HL-60 (cell line): ENCODE measurements around the gene MEIOSIN.

Experiments
- DNase-seq, 2 experiments: peaks; one replicate each; pipeline ENCODE4 v3.0.0-alpha.2; 2010 to 2020; ENCODE audit warnings: low read depth in 1 of 2, low spot score in 1 of 2
- H3K27ac ChIP-seq: fragments of 250-450 bp; sonication (Bioruptor Pico); replicated peaks from 2 replicates; pipeline ENCODE4 v1.5.1; 2020; ENCODE audit warnings: mild to moderate bottlenecking, moderate library complexity
- H3K27me3 ChIP-seq: fragments of 250-450 bp; sonication (Bioruptor Pico); 2 replicates; pipeline ENCODE4 v1.5.1; 2021; ENCODE audit warnings: mild to moderate bottlenecking, moderate library complexity; ENCODE audit not compliant: insufficient read depth, poor library complexity, severe bottlenecking
- H3K4me3 ChIP-seq: replicated peaks from 2 replicates; pipeline ENCODE4 v1.5.1; 2011; ENCODE audit warnings: mild to moderate bottlenecking, control low read depth, low read length; ENCODE audit not compliant: insufficient read depth
- GABPA ChIP-seq: IDR thresholded peaks from 2 replicates; pipeline ENCODE4 v1.6.1; 2012; ENCODE audit warnings: low read depth
- POLR2AphosphoS5 ChIP-seq: IDR thresholded peaks from 2 replicates; pipeline ENCODE4 v1.6.1; 2012; ENCODE audit warnings: low read depth
- SPI1 ChIP-seq: IDR thresholded peaks from 2 replicates; pipeline ENCODE4 v1.6.1; 2012; ENCODE audit warnings: low read depth, mild to moderate bottlenecking, borderline replicate concordance
- TF ChIP-seq, protein P1 (sequence below): IDR thresholded peaks from one replicate; pipeline ENCODE4 v1.5.1; 2011; ENCODE audit warnings: low read length, control low read depth, inconsistent platforms; ENCODE audit not compliant: insufficient read depth
- TF ChIP-seq, protein P2 (sequence below): IDR thresholded peaks from 2 replicates; pipeline ENCODE4 v1.6.1; 2012; ENCODE audit warnings: low read depth; ENCODE audit not compliant: insufficient replicate concordance

The MEIOSIN gene

DNA sequence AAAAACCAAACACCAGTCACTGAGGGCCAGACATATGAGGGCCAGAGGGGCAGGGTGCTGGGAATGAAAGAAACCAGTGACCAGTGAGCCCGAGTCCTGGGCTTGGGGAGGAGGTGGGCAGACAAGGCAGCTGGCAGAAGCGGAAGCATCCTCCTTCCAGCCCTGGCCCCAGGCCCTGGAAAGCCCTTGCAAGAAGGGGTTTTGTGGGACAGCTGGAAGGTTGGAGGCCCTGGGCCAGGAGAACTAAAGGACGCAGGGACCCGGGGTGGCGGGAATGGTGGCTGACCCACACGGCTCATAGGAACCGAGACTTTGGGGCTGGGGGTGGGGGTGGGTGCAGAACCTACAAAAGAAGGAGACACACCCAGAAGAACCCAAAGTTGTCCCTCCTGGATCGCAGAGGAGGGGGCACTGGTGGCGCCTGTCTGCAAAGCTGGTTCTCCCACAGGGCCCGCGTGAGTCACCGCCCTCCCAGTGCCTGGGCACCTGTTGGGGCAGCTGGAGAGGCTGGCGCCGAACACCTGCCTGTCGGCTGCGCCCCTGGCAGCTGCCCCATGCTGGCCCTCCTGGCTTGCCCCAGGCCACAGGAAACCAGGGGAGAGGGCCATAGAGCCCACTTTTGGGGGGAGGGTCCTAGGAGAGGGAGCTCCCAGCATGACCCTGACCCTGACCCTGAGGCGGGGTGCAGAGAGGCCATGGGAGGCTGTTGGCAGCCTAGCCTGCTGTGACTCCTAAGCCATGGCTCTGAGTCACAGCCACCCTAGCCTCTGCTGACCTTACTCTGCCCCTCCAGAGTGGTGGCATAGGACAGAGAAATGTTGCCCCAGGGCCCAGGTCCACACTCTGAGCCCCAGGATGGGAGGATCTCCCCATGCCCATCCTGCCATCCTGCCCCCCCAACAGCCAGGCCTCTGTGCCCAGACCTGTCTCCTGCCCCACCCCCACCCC lies 48.2 kb downstream of the MEIOSIN start:
- no peak for TF ChIP-seq SPI1
- TF ChIP-seq GABPA, result no peak
- DNase-seq, result no peak
- H3K27me3 ChIP-seq, result peaks cover 73% of the 10 kb centered on the region
- no peak overlapping the region for H3K4me3 ChIP-seq
- H3K27ac ChIP-seq, result no peak overlapping the region

DNA sequence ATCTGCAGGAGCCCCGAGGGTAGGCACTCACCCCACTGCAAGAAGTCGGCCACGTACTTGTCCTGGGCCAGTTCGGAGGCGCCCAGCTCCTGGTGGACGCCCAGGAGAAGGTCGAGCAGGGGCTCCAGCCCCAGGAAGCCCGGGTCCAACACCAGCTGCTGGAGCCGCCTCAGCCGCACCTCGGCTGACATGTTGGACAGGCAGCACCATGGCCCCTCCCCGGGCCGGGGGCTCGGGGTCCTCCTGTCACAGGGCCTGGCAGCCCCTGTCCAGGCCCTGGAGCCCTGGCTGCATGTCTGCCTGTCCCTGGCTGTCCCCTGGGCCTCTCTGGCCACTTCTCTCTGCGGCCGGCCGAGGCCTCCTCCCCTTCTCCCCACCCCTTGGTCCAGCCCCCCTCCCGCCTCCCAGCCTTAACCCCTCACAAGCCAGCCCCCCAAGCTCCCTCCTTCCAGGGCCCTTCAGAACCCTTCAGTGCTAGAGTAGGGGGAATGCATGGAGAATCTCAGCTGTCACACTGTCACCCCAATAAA lies 49.0 kb downstream of the MEIOSIN start, which contains the start of gene DMPK:
Gene DMPK (minus strand): TSS at position 329 of the 530 bp plus-strand sequence. CDS start 138 bp downstream, at position 191.
- TF ChIP-seq GABPA (no peak), POLR2AphosphoS5 (no peak), SPI1 (no peak)
- TF ChIP-seq, protein P1, sequence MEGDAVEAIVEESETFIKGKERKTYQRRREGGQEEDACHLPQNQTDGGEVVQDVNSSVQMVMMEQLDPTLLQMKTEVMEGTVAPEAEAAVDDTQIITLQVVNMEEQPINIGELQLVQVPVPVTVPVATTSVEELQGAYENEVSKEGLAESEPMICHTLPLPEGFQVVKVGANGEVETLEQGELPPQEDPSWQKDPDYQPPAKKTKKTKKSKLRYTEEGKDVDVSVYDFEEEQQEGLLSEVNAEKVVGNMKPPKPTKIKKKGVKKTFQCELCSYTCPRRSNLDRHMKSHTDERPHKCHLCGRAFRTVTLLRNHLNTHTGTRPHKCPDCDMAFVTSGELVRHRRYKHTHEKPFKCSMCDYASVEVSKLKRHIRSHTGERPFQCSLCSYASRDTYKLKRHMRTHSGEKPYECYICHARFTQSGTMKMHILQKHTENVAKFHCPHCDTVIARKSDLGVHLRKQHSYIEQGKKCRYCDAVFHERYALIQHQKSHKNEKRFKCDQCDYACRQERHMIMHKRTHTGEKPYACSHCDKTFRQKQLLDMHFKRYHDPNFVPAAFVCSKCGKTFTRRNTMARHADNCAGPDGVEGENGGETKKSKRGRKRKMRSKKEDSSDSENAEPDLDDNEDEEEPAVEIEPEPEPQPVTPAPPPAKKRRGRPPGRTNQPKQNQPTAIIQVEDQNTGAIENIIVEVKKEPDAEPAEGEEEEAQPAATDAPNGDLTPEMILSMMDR, result no peak
- TF ChIP-seq, protein P2, sequence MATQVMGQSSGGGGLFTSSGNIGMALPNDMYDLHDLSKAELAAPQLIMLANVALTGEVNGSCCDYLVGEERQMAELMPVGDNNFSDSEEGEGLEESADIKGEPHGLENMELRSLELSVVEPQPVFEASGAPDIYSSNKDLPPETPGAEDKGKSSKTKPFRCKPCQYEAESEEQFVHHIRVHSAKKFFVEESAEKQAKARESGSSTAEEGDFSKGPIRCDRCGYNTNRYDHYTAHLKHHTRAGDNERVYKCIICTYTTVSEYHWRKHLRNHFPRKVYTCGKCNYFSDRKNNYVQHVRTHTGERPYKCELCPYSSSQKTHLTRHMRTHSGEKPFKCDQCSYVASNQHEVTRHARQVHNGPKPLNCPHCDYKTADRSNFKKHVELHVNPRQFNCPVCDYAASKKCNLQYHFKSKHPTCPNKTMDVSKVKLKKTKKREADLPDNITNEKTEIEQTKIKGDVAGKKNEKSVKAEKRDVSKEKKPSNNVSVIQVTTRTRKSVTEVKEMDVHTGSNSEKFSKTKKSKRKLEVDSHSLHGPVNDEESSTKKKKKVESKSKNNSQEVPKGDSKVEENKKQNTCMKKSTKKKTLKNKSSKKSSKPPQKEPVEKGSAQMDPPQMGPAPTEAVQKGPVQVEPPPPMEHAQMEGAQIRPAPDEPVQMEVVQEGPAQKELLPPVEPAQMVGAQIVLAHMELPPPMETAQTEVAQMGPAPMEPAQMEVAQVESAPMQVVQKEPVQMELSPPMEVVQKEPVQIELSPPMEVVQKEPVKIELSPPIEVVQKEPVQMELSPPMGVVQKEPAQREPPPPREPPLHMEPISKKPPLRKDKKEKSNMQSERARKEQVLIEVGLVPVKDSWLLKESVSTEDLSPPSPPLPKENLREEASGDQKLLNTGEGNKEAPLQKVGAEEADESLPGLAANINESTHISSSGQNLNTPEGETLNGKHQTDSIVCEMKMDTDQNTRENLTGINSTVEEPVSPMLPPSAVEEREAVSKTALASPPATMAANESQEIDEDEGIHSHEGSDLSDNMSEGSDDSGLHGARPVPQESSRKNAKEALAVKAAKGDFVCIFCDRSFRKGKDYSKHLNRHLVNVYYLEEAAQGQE, result no peak
- no peak for DNase-seq
- Histone ChIP-seq H3K27ac (no peak within 1 kb of the TSS), H3K27me3 (peaks cover 74% of the 10 kb centered on the region), H3K4me3 (no peak within 1 kb of the TSS)

DNA sequence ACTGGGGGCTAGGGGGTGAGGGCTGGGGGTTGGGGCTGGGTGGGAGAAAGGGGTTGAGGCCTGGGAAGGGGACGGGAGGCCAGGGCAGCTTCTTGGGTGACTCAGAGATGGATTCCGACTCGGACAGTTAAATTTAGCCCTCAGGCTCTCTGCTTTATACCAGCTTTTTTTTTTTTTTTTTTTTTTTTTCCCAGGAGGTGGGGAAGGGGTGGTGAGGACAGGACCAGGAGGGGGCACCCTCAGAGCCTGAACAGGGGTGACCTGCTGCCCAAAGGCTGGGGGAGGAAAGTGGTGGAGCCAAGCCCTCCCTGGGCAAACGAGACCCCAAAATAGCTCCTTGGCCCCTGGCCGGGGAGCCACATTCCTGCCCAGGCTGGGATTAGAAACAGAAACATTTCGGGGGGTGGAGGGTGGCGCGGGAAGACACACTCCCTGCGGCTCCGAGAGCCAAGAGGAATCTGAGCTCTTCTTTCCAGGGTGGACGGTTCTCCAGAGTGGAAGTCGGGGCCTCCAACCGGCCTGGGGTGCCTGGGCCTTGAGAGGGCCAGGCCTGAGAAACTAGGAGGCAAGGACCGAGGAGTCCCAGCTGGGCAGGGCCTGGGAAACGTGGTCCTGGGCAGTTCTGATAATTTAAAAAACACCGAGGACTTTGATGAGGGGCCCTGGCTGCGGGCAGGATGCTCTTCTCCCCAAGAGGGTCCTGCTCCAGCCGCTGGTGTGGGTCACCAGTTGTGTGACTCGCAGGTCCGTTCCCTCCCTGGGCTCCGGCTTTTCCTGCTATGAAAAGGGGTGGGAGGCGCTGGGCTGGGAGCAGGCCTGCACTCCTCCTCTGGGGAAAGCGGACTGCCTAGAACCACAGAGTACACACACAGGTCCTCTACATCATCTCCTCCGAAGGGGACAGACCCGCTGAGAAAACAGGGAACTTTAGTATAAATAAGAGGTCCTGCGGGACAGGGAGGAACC lies 49.9 kb downstream of the MEIOSIN start:
- TF ChIP-seq POLR2AphosphoS5 (no peak), GABPA (no peak), SPI1 (no peak)
- TF ChIP-seq, protein P1, result no peak
- TF ChIP-seq, protein P2, result no peak
- no peak overlapping the region for H3K27ac ChIP-seq
- H3K4me3 ChIP-seq, result no peak overlapping the region
- DNase-seq, result no peak
- H3K27me3 ChIP-seq, result peaks cover 78% of the 10 kb centered on the region
